Measurements from ENCODE around the gene MEF2D. TPM values are rescaled to one million over a fixed set of nuclear protein-coding genes. Genes with fewer than 3 reads are reported as not detected.

Gene MEF2D
- total and polyA plus RNA-seq, 12 donors: 7.8 to 89.9 (median 50.0) TPM

- no peak overlapping the region for H3K27ac ChIP-seq
- no peak for DNase-seq
- H3K36me3 ChIP-seq (replicated peaks in 1 of 2): no peaks in the 10 kb centered on the region
- H3K4me3 ChIP-seq: no peak overlapping the region
- H3K27me3 ChIP-seq: no peaks in the 10 kb centered on the region
- H3K9me3 ChIP-seq (replicated peaks in 1 of 3): no peaks in the 10 kb centered on the region
- no peaks in the 10 kb centered on the region for H3K4me1 ChIP-seq (replicated peaks in 1 of 2)
- TF ChIP-seq POLR2A (IDR thresholded peaks at IDR 0.05): no peak
- no peak for TF ChIP-seq CTCF (IDR thresholded peaks at IDR 0.05)
- intact Hi-C loops (cut with DNase I): no loop called here
- WGBS, 4 donors: 93 to 97% (median 95%) methylated on average over 9 of the region's 9 CpGs
Observed at GRCh38 chr1:156537027-156537426, 36.5 kb upstream of the MEF2D start.

GRCh38 chr1:156534424-156535060, 34.0 kb upstream of the MEF2D start:
- intact Hi-C loops (cut with DNase I): no loop called here
- no peak for TF ChIP-seq CTCF (IDR thresholded peaks at IDR 0.05)
- no peak for TF ChIP-seq POLR2A (IDR thresholded peaks at IDR 0.05)
- no peak overlapping the region for H3K4me3 ChIP-seq
- no peak for DNase-seq
- no peak overlapping the region for H3K27ac ChIP-seq
- H3K27me3 ChIP-seq: no peaks in the 10 kb centered on the region
- H3K36me3 ChIP-seq (replicated peaks in 1 of 2): no peaks in the 10 kb centered on the region
- H3K9me3 ChIP-seq (replicated peaks in 1 of 3): no peaks in the 10 kb centered on the region
- no peaks in the 10 kb centered on the region for H3K4me1 ChIP-seq (replicated peaks in 1 of 2)
- 93 to 99% (median 98%) methylated on average over 4 to 12 of the region's 12 CpGs for WGBS, 4 donors

- H3K4me1 ChIP-seq (replicated peaks in 1 of 2): no peaks in the 10 kb centered on the region
- no peak overlapping the region for H3K27ac ChIP-seq
- 87 to 94% (median 90%) methylated on average over 9 to 11 of the region's 11 CpGs for WGBS, 4 donors
Observed at GRCh38 chr1:156533568-156534220, 33.1 kb upstream of the MEF2D start.

GRCh38 chr1:156532374-156532773, 31.8 kb upstream of the MEF2D start:
- no peaks in the 10 kb centered on the region for H3K27me3 ChIP-seq
- no peak for TF ChIP-seq CTCF (IDR thresholded peaks at IDR 0.05)
- no peak for TF ChIP-seq POLR2A (IDR thresholded peaks at IDR 0.05)
- WGBS, 4 donors: 94 to 98% (median 95%) methylated on average over 4 of the region's 4 CpGs
- no peak for DNase-seq
- no peaks in the 10 kb centered on the region for H3K9me3 ChIP-seq (replicated peaks in 1 of 3)
- intact Hi-C loops (cut with DNase I): no loop called here
- H3K36me3 ChIP-seq (replicated peaks in 1 of 2): no peaks in the 10 kb centered on the region
- no peak overlapping the region for H3K4me3 ChIP-seq
- no peaks in the 10 kb centered on the region for H3K4me1 ChIP-seq (replicated peaks in 1 of 2)
- no peak overlapping the region for H3K27ac ChIP-seq

More at GRCh38 chr1:156533568-156534220, 33.1 kb upstream of the MEF2D start:
- intact Hi-C loops (cut with DNase I): no loop called here
- TF ChIP-seq CTCF (IDR thresholded peaks at IDR 0.05) (no peak), POLR2A (IDR thresholded peaks at IDR 0.05) (no peak)
- no peaks in the 10 kb centered on the region for H3K9me3 ChIP-seq (replicated peaks in 1 of 3)
- H3K27me3 ChIP-seq: no peaks in the 10 kb centered on the region
- H3K36me3 ChIP-seq (replicated peaks in 1 of 2): no peaks in the 10 kb centered on the region
- no peak overlapping the region for H3K4me3 ChIP-seq
- DNase-seq: no peak

All from adrenal gland (tissue), 12 donors.